SU-DHL-6 (cell line): ENCODE results near the gene SLC22A23.

Experiments
- CTCF ChIP-seq: fragments of 200-600 bp; sonication (generic); IDR thresholded peaks from one replicate; pipeline ENCODE4 v1.5.1; 2017; ENCODE audit warnings: antibody characterized with exemption, mild to moderate bottlenecking, low read length, moderate library complexity; ENCODE audit not compliant: insufficient read depth, poor library complexity, severe bottlenecking
- EZH2phosphoT487 ChIP-seq: fragments of 200-600 bp; sonication (generic), shearing (Covaris generic); conservative IDR thresholded peaks from 2 replicates; pipeline ENCODE4 v1.6.1; 2018; ENCODE audit warnings: mild to moderate bottlenecking, antibody characterized with exemption, low read length, moderate library complexity, mixed read lengths

GRCh38 chr6:3345836-3346235 lies 111.0 kb downstream of the SLC22A23 start:
- TF ChIP-seq CTCF (no peak), EZH2phosphoT487 (no peak)
